BLaER1 (cell line): ENCODE results near the gene FXR2.

Source experiments
- H3K27ac ChIP-seq: shearing (Covaris generic); formaldehyde crosslinking; 2 replicates; pipeline ENCODE4 v1.8.1; 2022
- H3K27me3 ChIP-seq: shearing (Covaris generic); formaldehyde crosslinking; 2 replicates; pipeline ENCODE4 v1.8.1; 2022
- H3K36me3 ChIP-seq: shearing (Covaris generic); formaldehyde crosslinking; 2 replicates; pipeline ENCODE4 v1.8.1; 2022
- H3K4me1 ChIP-seq: shearing (Covaris generic); formaldehyde crosslinking; 2 replicates; pipeline ENCODE4 v1.8.1; 2022
- H3K4me2 ChIP-seq: shearing (Covaris generic); formaldehyde crosslinking; 2 replicates; pipeline ENCODE4 v1.8.1; 2022
- H3K4me3 ChIP-seq: shearing (Covaris generic); formaldehyde crosslinking; 2 replicates; pipeline ENCODE4 v1.8.1; 2022
- H3K9ac ChIP-seq: shearing (Covaris generic); formaldehyde crosslinking; 2 replicates; pipeline ENCODE4 v1.8.1; 2022
- H3K9me3 ChIP-seq: shearing (Covaris generic); formaldehyde crosslinking; 2 replicates; pipeline ENCODE4 v1.8.1; 2022
- H4K20me1 ChIP-seq: shearing (Covaris generic); formaldehyde crosslinking; 2 replicates; pipeline ENCODE4 v1.8.1; 2022
- Cebpa-rat ChIP-seq: shearing (Covaris generic); IDR thresholded peaks from 2 replicates; pipeline ENCODE4 v1.8.1; 2022

The FXR2 gene

GRCh38 chr17:7553356-7553755, 61.3 kb downstream of the FXR2 start:
- no peak for TF ChIP-seq Cebpa-rat
- H4K20me1 ChIP-seq, result no peaks in the 10 kb centered on the region
- H3K4me1 ChIP-seq, result peaks cover 72% of the 10 kb centered on the region
- peak overlapping the region; percentile 76 for H3K27ac ChIP-seq
- 0 out of 2 replicates have a peak overlapping the region, but pooled peaks have one; percentile 6 for H3K4me3 ChIP-seq
- no peaks in the 10 kb centered on the region for H3K9me3 ChIP-seq
- peak overlapping the region; percentile 12; the same call in 1 of the 2 replicates for H3K9ac ChIP-seq
- H3K36me3 ChIP-seq, result no peaks in the 10 kb centered on the region
- no peaks in the 10 kb centered on the region for H3K27me3 ChIP-seq
- H3K4me2 ChIP-seq, result peak overlapping the region; percentile 77

DNA sequence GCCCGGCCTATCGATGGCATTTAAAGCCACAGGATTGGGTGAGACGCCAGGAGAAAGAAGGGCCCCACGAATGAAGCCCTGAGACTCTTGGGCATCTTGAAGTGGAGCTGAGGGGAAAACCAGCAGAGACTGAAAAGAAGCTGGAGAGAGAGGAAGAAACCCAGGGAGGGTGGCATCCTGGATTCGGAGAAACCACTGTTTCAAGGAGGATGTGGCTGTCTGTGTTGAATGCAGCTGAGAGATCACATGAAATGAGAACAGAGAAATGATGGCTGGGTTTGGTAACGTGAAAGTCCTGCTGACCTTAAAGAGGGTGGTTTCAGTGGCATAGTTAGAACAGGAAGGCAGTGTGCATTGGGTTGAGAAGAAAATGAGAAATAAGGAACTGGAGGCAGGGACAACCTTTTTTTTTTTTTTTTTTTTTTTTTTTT, 62.1 kb downstream of the FXR2 start:
- no peak for TF ChIP-seq Cebpa-rat
- H3K4me3 ChIP-seq, result no peak overlapping the region
- peak overlapping the region; percentile 77 for H3K4me2 ChIP-seq
- peaks cover 72% of the 10 kb centered on the region for H3K4me1 ChIP-seq
- H4K20me1 ChIP-seq, result no peaks in the 10 kb centered on the region
- no peaks in the 10 kb centered on the region for H3K27me3 ChIP-seq
- no peaks in the 10 kb centered on the region for H3K36me3 ChIP-seq
- H3K27ac ChIP-seq, result peak overlapping the region; percentile 76
- no peaks in the 10 kb centered on the region for H3K9me3 ChIP-seq
- no peak overlapping the region for H3K9ac ChIP-seq

- Histone ChIP-seq H3K27me3 (no peaks in the 10 kb centered on the region), H3K9me3 (no peaks in the 10 kb centered on the region), H3K4me1 (peaks cover 72% of the 10 kb centered on the region), H3K27ac (no peak overlapping the region), H3K4me2 (peak overlapping the region; percentile 77), H3K4me3 (no peak overlapping the region), H3K9ac (no peak overlapping the region), H3K36me3 (no peaks in the 10 kb centered on the region), H4K20me1 (no peaks in the 10 kb centered on the region)
- no peak for TF ChIP-seq Cebpa-rat
Measured at GRCh38 chr17:7551396-7551795, 63.3 kb downstream of the FXR2 start.

- H3K9ac ChIP-seq, result no peak overlapping the region
- no peak for TF ChIP-seq Cebpa-rat
- no peaks in the 10 kb centered on the region for H3K36me3 ChIP-seq
- no peak overlapping the region for H3K4me3 ChIP-seq
- peaks cover 72% of the 10 kb centered on the region for H3K4me1 ChIP-seq
- H3K9me3 ChIP-seq, result no peaks in the 10 kb centered on the region
- H3K27me3 ChIP-seq, result no peaks in the 10 kb centered on the region
- peak overlapping the region; percentile 96 for H3K4me2 ChIP-seq
- H4K20me1 ChIP-seq, result no peaks in the 10 kb centered on the region
- H3K27ac ChIP-seq, result no peak overlapping the region
Measured at GRCh38 chr17:7550344-7550743, 64.4 kb downstream of the FXR2 start.

GRCh38 chr17:7549401-7550055, 65.2 kb downstream of the FXR2 start:
- H3K9ac ChIP-seq, result no peak overlapping the region
- peak overlapping the region; percentile 67 for H3K4me3 ChIP-seq

DNA sequence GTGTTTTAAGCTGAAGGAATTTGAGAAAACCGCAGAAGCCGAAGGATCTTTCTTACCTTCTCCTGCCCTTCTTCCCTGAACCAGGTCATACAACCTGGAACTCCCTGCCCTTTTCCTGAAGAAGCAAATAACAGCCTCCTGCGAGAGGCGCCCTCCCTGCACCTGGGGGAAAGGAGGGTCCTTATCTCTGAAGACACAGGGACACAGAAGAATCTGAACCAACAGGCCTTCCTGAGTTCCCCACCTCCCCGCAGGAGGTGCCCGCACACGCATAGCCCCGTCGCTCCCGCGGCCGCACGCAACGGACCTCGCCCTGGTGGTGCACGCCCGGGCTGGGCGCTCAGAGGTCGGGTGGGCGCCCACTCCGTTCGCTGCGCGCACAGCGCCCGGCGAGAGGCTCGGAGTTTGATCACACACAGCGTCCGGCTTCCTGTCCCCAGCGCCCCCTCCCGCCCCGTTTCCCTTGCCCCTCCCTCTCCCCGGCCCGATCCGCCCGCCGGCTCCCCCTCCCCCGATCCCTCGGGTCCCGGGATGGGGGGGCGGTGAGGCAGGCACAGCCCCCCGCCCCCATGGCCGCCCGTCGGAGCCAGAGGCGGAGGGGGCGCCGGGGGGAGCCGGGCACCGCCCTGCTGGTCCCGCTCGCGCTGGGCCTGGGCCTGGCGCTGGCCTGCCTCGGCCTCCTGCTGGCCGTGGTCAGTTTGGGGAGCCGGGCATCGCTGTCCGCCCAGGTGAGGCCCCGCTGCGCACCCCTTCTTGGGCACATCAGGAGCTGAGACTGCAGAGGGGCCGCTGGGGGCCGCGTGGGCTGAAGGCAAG, 65.9 kb downstream of the FXR2 start, which contains the start of gene TNFSF12:
TSS of gene TNFSF12 (plus strand) at position 474 of the 816 bp plus-strand sequence. CDS start at position 570, 96 bp downstream.
- peak within 1 kb of the TSS; percentile 56; the same call in 1 of the 2 replicates for H3K27ac ChIP-seq
- no peaks in the 10 kb centered on the region for H3K36me3 ChIP-seq
- no peaks in the 10 kb centered on the region for H3K9me3 ChIP-seq
- no peaks in the 10 kb centered on the region for H3K27me3 ChIP-seq
- no peak for TF ChIP-seq Cebpa-rat
- H3K4me3 ChIP-seq, result peak within 1 kb of the TSS; percentile 67
- peak within 1 kb of the TSS; percentile 96 for H3K4me2 ChIP-seq
- peaks cover 74% of the 10 kb centered on the region for H3K4me1 ChIP-seq
- H4K20me1 ChIP-seq, result no peaks in the 10 kb centered on the region
- peak within 1 kb of the TSS; percentile 70 for H3K9ac ChIP-seq

More at GRCh38 chr17:7549401-7550055, 65.2 kb downstream of the FXR2 start:
- Histone ChIP-seq H3K27ac (peak overlapping the region; percentile 56; the same call in 1 of the 2 replicates), H4K20me1 (no peaks in the 10 kb centered on the region), H3K4me2 (peak overlapping the region; percentile 96), H3K9me3 (no peaks in the 10 kb centered on the region), H3K4me1 (peaks cover 74% of the 10 kb centered on the region), H3K27me3 (no peaks in the 10 kb centered on the region), H3K36me3 (no peaks in the 10 kb centered on the region)
- no peak for TF ChIP-seq Cebpa-rat

- H3K9me3 ChIP-seq, result no peaks in the 10 kb centered on the region
- TF ChIP-seq Cebpa-rat, result no peak
- H3K4me2 ChIP-seq, result no peak overlapping the region
- H3K36me3 ChIP-seq, result no peaks in the 10 kb centered on the region
- H3K27me3 ChIP-seq, result no peaks in the 10 kb centered on the region
- no peak overlapping the region for H3K4me3 ChIP-seq
- H3K27ac ChIP-seq, result no peak overlapping the region
- no peak overlapping the region for H3K9ac ChIP-seq
- no peaks in the 10 kb centered on the region for H4K20me1 ChIP-seq
- peaks cover 44% of the 10 kb centered on the region for H3K4me1 ChIP-seq
Measured at GRCh38 chr17:7544911-7545310, 69.8 kb downstream of the FXR2 start.
